ENCODE results near the gene ACOXL.

The ACOXL gene

DNA sequence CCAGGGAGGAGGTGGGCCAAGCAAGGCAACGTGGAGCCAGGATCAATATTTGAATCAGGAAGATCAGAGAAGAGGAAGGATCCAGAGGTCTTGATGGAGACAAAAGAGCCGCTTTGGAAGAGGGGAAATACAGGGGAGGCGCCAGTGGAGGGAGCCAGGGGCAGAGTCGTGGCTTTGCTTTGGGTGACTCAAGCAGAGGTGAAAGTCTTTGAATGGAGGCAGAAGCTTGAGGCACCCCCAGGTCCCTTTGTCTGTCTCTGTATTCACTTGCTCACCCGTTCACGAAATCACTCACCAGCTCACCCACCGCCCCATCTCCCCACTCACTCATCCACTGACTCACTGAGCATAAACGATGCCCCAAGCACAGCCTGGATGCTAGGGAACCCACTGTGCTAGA lies 134.1 kb downstream of the ACOXL start:
- ChIA-PET CTCF (no interaction called here), POLR2A (ENCODE audit: low non-redundant PET) (no interaction called here)
- TF ChIP-seq, protein P1, sequence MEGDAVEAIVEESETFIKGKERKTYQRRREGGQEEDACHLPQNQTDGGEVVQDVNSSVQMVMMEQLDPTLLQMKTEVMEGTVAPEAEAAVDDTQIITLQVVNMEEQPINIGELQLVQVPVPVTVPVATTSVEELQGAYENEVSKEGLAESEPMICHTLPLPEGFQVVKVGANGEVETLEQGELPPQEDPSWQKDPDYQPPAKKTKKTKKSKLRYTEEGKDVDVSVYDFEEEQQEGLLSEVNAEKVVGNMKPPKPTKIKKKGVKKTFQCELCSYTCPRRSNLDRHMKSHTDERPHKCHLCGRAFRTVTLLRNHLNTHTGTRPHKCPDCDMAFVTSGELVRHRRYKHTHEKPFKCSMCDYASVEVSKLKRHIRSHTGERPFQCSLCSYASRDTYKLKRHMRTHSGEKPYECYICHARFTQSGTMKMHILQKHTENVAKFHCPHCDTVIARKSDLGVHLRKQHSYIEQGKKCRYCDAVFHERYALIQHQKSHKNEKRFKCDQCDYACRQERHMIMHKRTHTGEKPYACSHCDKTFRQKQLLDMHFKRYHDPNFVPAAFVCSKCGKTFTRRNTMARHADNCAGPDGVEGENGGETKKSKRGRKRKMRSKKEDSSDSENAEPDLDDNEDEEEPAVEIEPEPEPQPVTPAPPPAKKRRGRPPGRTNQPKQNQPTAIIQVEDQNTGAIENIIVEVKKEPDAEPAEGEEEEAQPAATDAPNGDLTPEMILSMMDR (conservative IDR thresholded peaks at IDR 0.05; ENCODE audit: low read depth), result no peak
- DNase-seq (ENCODE audit: low spot score), result no peak
- no peak overlapping the region for H3K27ac ChIP-seq

DNA sequence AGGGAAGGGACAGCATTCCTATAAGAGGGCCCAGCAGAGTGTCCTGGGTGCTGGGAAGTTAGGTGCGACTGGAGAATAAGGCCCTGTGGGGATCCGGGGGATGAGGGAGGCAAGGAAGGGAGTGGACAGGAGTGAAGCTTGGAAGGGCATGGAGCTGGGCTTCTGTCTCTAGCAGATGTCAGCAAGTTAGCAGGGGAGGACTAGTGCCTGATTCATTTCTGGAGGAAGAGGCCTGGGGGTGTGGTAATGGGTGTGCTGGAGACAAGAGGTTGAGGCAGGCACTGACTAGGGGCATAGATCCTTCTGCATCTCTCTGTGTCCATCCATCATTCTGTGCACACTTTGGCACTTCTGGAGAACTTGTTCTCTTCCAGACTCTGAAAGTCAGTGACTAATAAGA lies 134.7 kb downstream of the ACOXL start:
- CTCF ChIA-PET, result no interaction called here

DNA sequence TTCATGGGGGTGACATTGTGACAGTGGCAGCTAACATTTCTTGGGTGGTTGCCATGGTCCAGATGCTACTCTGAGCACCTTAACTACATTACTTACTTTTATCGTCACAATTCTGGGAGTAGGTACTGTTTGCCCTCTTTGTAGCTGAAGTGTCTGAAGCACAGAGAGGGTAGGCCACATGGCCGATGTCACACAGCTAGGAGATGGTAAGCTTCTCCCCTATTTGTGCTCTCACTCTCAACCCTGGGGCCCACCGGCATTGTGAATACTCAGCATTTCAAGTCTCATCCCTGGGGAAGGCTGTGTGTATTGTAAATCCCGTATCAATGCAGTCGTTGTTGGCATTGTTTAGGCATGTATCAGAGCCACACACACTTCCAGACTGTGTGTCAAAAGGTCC lies 136.6 kb downstream of the ACOXL start:
- DNase-seq (ENCODE audit: low spot score), result no peak
- H3K27ac ChIP-seq, result no peak overlapping the region
- POLR2A ChIA-PET (ENCODE audit: low non-redundant PET), result no interaction called here
- CTCF ChIA-PET, result interaction anchor here (0.6 kb wide), 1 partner anchor 14 kb away, joined by 3 read pairs; no protein-coding TSS in a partner anchor
- TF ChIP-seq, protein P1 (conservative IDR thresholded peaks at IDR 0.05; ENCODE audit: low read depth), result no peak

More for the DNA sequence above, 134.7 kb downstream of the ACOXL start:
- POLR2A ChIA-PET (ENCODE audit: low non-redundant PET), result no interaction called here
- DNase-seq (ENCODE audit: low spot score), result no peak
- TF ChIP-seq, protein P1 (conservative IDR thresholded peaks at IDR 0.05; ENCODE audit: low read depth), result no peak
- H3K27ac ChIP-seq, result no peak overlapping the region

DNA sequence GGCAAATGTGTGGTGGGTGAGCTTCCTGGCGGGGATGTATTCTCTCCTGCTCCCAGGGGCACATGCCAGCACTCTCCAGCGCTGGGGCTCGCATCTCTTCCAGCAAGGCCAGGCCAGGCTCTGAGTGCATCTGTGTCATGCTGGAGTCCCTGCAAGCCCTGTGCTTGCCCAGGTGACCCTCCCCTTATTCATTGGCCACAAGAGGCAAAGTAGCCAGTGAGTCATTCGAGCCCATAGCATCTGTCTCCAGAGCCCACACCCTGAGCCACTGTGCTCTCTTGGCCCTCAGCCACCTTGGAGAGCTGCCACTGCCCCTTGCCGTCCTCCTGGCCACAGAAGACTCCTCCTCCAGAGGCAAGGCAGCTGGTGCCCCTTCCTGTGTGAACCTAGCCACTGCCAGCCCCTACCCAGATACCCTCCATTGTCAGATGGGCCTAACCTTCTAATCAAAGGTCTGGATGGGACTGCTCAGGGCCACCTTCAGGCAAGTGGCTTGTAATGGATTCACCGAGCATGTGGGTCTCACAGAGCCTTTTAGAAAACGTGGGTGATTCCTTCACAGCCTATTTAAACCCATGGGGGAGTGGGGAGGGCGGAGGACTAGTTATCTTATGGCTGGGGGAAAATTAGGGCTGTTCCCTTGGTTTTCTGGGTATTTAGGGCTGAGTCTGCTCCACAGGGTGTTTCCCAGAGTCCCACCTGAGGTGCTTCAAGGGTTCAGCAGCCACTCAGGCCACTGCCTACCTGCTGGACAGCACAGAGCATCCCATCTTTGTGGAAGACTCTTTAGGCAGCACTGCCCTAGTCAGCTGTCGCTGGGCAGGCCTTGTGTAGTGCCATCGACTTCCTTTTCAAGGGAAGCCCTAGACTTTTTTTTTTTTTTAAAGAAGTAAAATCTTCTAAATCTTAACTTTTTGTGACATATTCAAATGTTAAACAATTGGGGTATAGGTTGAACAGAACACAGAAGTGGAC lies 137.4 kb downstream of the ACOXL start:
- no peak overlapping the region for H3K27ac ChIP-seq
- POLR2A ChIA-PET (ENCODE audit: low non-redundant PET), result no interaction called here
- no peak for DNase-seq (ENCODE audit: low spot score)
- TF ChIP-seq, protein P1 (conservative IDR thresholded peaks at IDR 0.05; ENCODE audit: low read depth), result no peak
- CTCF ChIA-PET, result interaction anchor here (0.6 to 0.7 kb wide), 2 partner anchors 9 to 15 kb away, joined by 3 read pairs; no protein-coding TSS in a partner anchor

DNA sequence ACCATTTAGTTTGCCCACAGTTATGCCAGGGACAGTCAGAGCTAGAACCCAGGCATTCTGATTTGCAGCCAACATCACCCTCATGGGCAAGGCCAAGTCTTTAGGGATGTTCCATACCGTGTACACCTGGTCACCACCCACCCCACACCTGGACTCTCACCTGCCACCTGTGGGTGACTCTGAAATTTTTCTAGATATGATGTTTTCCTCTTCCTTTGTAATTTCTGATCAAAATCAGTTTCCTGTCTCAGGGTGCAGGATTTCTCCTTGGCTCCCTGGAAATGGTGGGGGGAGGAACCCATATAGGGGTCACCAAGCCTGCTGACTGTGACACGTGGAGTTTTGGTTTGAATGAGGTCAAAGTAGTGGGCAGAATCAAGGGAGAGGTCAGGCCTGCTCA lies 138.2 kb downstream of the ACOXL start:
- DNase-seq (ENCODE audit: low spot score), result no peak
- TF ChIP-seq, protein P1 (conservative IDR thresholded peaks at IDR 0.05; ENCODE audit: low read depth), result no peak
- ChIA-PET CTCF (no interaction called here), POLR2A (ENCODE audit: low non-redundant PET) (no interaction called here)
- H3K27ac ChIP-seq, result no peak overlapping the region

DNA sequence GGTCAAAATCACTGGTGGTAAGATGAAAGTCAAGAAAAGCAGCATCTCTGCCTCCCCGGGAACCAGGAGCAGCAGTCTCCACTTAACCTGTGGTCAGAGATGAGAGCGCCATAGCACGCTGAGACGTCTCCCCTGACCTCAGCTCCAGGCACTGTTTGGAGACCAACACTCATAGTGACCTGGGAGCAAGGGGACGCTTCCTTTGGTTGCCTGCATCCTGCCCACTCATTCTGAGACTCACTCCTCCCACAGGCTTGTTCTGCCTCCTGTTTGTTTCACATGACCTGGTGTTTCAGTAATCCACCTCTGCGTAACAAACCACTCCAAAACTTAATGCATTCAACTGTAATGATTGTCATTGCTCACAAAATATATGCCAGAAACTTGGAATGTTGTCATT lies 139.3 kb downstream of the ACOXL start:
- POLR2A ChIA-PET (ENCODE audit: low non-redundant PET), result no interaction called here
- CTCF ChIA-PET, result interaction anchor here (0.5 kb wide), 1 partner anchor 22 kb away, joined by 8 read pairs; no protein-coding TSS in a partner anchor
- TF ChIP-seq, protein P1 (conservative IDR thresholded peaks at IDR 0.05; ENCODE audit: low read depth), result no peak
- DNase-seq (ENCODE audit: low spot score), result no peak
- no peak overlapping the region for H3K27ac ChIP-seq

Data from RWPE1 (cell line).